H1 (cell line): ENCODE data around the gene NKD2. TPM values are rescaled to one million over a fixed set of nuclear protein-coding genes. Genes with fewer than 3 reads are reported as not detected.

ENCODE experiments used
- CTCF ChIA-PET: fragments of 300-600 bp; sonication (Branson Sonifier 250); formaldehyde crosslinking; loops from one replicate; lab custom pipeline; 2021; ENCODE audit not compliant: partially characterized antibody; lab: Charles Lee
- POLR2A ChIA-PET: fragments of 300-600 bp; sonication (Branson Sonifier 250); formaldehyde crosslinking; loops from one replicate; lab custom pipeline; 2021; ENCODE audit warnings: inconsistent platforms; ENCODE audit not compliant: partially characterized antibody; lab: Charles Lee
- DNase-seq, 2 experiments: peaks; one replicate each; pipeline versions ENCODE4 v3.0.0 to v3.0.0-alpha.2; 2010 to 2022; ENCODE audit warnings: low spot score in 2 of 2, low read depth in 1 of 2, mixed read lengths in 1 of 2
- FAIRE-seq: peaks from 2 replicates; lab custom pipeline; 2011; peaks lifted over from hg19 to GRCh38; lab: Jason Lieb, UNC
- H2AFZ ChIP-seq: 2 replicates; pipeline ENCODE4 v1.8.1; 2012; ENCODE audit warnings: low read length, inconsistent platforms
- H2AK5ac ChIP-seq: 2 replicates; pipeline ENCODE4 v1.6.1; 2013; ENCODE audit warnings: low read depth, low read length
- H2BK120ac ChIP-seq: replicated peaks from 2 replicates; pipeline ENCODE3; 2013; ENCODE audit warnings: low read depth, low read length, inconsistent platforms
- H2BK12ac ChIP-seq: 2 replicates; pipeline ENCODE4 v1.6.1; 2013; ENCODE audit warnings: low read depth, low read length
- H2BK15ac ChIP-seq: 2 replicates; pipeline ENCODE4 v1.6.1; 2013; ENCODE audit warnings: low read length
- H2BK20ac ChIP-seq: 2 replicates; pipeline ENCODE4 v1.6.1; 2013; ENCODE audit warnings: low read length
- H2BK5ac ChIP-seq: 2 replicates; pipeline ENCODE4 v1.6.1; 2013; ENCODE audit warnings: low read depth, low read length
- H3K14ac ChIP-seq: 2 replicates; pipeline ENCODE4 v1.6.1; 2013; ENCODE audit warnings: inconsistent platforms; ENCODE audit not compliant: insufficient read length
- H3K18ac ChIP-seq: 2 replicates; pipeline ENCODE4 v1.6.1; 2013; ENCODE audit warnings: low read length; ENCODE audit errors: extremely low read depth
- H3K23ac ChIP-seq: 2 replicates; pipeline ENCODE4 v1.6.1; 2013; ENCODE audit warnings: inconsistent platforms; ENCODE audit not compliant: insufficient read length
- H3K23me2 ChIP-seq: 2 replicates; pipeline ENCODE4 v1.6.1; 2013; ENCODE audit warnings: low read depth, low read length
- H3K27ac ChIP-seq: 2 replicates; pipeline ENCODE4 v1.6.1; 2011; ENCODE audit warnings: low read depth, low read length, inconsistent platforms
- H3K27me3 ChIP-seq, 4 experiments: replicated peaks in 1 of 4; 1 replicate in 1 of 4; 2 replicates in 3 of 4; pipeline versions ENCODE4 v1.6.1 to v1.8.1; 2011 to 2013; ENCODE audit warnings: low read length in 3 of 4, mild to moderate bottlenecking in 3 of 4, inconsistent platforms in 2 of 4, mixed read lengths in 2 of 4, moderate library complexity in 1 of 4; ENCODE audit not compliant: control insufficient read depth in 3 of 4, insufficient read depth in 3 of 4; ENCODE audit errors: extremely low read depth in 1 of 4
- H3K36me3 ChIP-seq, 4 experiments: 2 replicates each; pipeline versions ENCODE4 v1.6.1 to v1.8.1; 2011 to 2013; ENCODE audit warnings: mild to moderate bottlenecking in 4 of 4, low read length in 3 of 4, moderate library complexity in 2 of 4, control low read depth in 1 of 4, inconsistent platforms in 1 of 4; ENCODE audit not compliant: insufficient read depth in 4 of 4, control insufficient read depth in 2 of 4
- H3K4ac ChIP-seq: replicated peaks from 2 replicates; pipeline ENCODE3; 2013; ENCODE audit warnings: low read length, low read depth, mixed read lengths, inconsistent platforms; ENCODE audit not compliant: insufficient read length
- H3K4me1 ChIP-seq, 4 experiments: replicated peaks in 1 of 4; 1 replicate in 1 of 4; 2 replicates in 3 of 4; pipeline versions ENCODE4 v1.6.1 to v1.8.1; 2011 to 2013; ENCODE audit warnings: low read length in 3 of 4, inconsistent platforms in 2 of 4, mixed read lengths in 1 of 4; ENCODE audit not compliant: insufficient read depth in 4 of 4, control insufficient read depth in 3 of 4
- H3K4me2 ChIP-seq, 2 experiments: 2 replicates each; pipeline versions ENCODE4 v1.6.1 to v1.8.1; 2011 to 2013; ENCODE audit warnings: low read depth in 2 of 2, low read length in 2 of 2, control low read depth in 1 of 2, inconsistent platforms in 1 of 2, mild to moderate bottlenecking in 1 of 2; ENCODE audit not compliant: insufficient read depth in 1 of 2
- H3K4me3 ChIP-seq, 4 experiments: fragments of 200-600, 300-600 bp in 1 of 4; sonication (generic), shearing (Covaris generic), sonication (Bioruptor Twin) in 1 of 4; 2 replicates each; pipeline versions ENCODE4 v1.5.1 to v1.8.1; 2011 to 2016; ENCODE audit warnings: low read length in 4 of 4, low read depth in 3 of 4, control low read depth in 2 of 4, inconsistent platforms in 2 of 4, mild to moderate bottlenecking in 2 of 4, mixed read lengths in 1 of 4, moderate library complexity in 1 of 4; ENCODE audit not compliant: insufficient read depth in 2 of 4; ENCODE audit errors: extremely low read depth in 1 of 4
- H3K56ac ChIP-seq: replicated peaks from 2 replicates; pipeline ENCODE3; 2013; ENCODE audit warnings: low read depth, mild to moderate bottlenecking, mixed read lengths, low read length, inconsistent platforms; ENCODE audit not compliant: insufficient read length
- H3K79me1 ChIP-seq: 2 replicates; pipeline ENCODE4 v1.6.1; 2013; ENCODE audit warnings: low read depth, low read length, control low read depth
- H3K79me2 ChIP-seq, 2 experiments: 2 replicates each; pipeline versions ENCODE4 v1.6.1 to v1.8.1; 2012 to 2013; ENCODE audit warnings: low read length in 2 of 2, mild to moderate bottlenecking in 2 of 2, inconsistent platforms in 1 of 2; ENCODE audit not compliant: insufficient read depth in 2 of 2, control insufficient read depth in 1 of 2
- H3K9ac ChIP-seq, 4 experiments: replicated peaks in 1 of 4; 1 replicate in 1 of 4; 2 replicates in 3 of 4; pipeline versions ENCODE4 v1.6.1 to v1.8.1; 2011 to 2013; ENCODE audit warnings: low read depth in 3 of 4, low read length in 3 of 4, control low read depth in 2 of 4, mild to moderate bottlenecking in 2 of 4, moderate library complexity in 2 of 4, inconsistent platforms in 1 of 4; ENCODE audit errors: extremely low read depth in 1 of 4
- H3K9me3 ChIP-seq, 2 experiments: 2 replicates each; pipeline versions ENCODE4 v1.6.1 to v1.8.1; 2012 to 2013; ENCODE audit warnings: mild to moderate bottlenecking in 2 of 2, moderate library complexity in 2 of 2, control low read depth in 1 of 2, inconsistent platforms in 1 of 2, low read depth in 1 of 2, low read length in 1 of 2, mixed read lengths in 1 of 2; ENCODE audit not compliant: insufficient read depth in 2 of 2
- H4K20me1 ChIP-seq, 2 experiments: replicated peaks in 1 of 2; 2 replicates each; pipeline versions ENCODE3 to v1.8.1; 2011 to 2013; ENCODE audit warnings: inconsistent platforms in 2 of 2, low read length in 2 of 2, mild to moderate bottlenecking in 1 of 2; ENCODE audit not compliant: insufficient read depth in 2 of 2, control insufficient read depth in 1 of 2
- H4K5ac ChIP-seq: 2 replicates; pipeline ENCODE4 v1.6.1; 2013; ENCODE audit warnings: low read length, low read depth, mixed read lengths, inconsistent platforms; ENCODE audit not compliant: insufficient read length
- H4K8ac ChIP-seq: 2 replicates; pipeline ENCODE4 v1.8.0; 2013; ENCODE audit warnings: mild to moderate bottlenecking, moderate library complexity, low read length, inconsistent platforms; ENCODE audit not compliant: insufficient read depth; ENCODE audit errors: extremely low read depth
- H4K91ac ChIP-seq: replicated peaks from 2 replicates; pipeline ENCODE3; 2013; ENCODE audit warnings: low read length, mixed read lengths, inconsistent platforms; ENCODE audit not compliant: insufficient read length
- EP300 ChIP-seq, 2 experiments: IDR thresholded peaks; 1 replicate in 1 of 2; 2 replicates in 1 of 2; pipeline ENCODE4 v1.6.1; 2011 to 2012; ENCODE audit warnings: low read depth in 2 of 2, low read length in 2 of 2, mild to moderate bottlenecking in 2 of 2, borderline replicate concordance in 1 of 2, inconsistent platforms in 1 of 2, moderate library complexity in 1 of 2
- KDM1A ChIP-seq: fragments of 200-600, 300-600 bp; sonication (generic); IDR thresholded peaks from 2 replicates; pipeline ENCODE4 v1.7.1; 2016; ENCODE audit warnings: mild to moderate bottlenecking, low read length, borderline replicate concordance
- ZNF274 ChIP-seq: IDR thresholded peaks from 2 replicates; pipeline ENCODE4 v1.7.0; 2012; ENCODE audit warnings: low read length, borderline replicate concordance; ENCODE audit errors: extremely low read depth
- WGBS, 2 experiments: shearing (Covaris generic) in 1 of 2; methylation state at CpG; one replicate each; pipeline versions ENCODE4 v1.1.6 to v1.1.7; 2013 to 2015; ENCODE audit warnings: low lambda C conversion rate in 2 of 2, mixed read lengths in 2 of 2, inconsistent platforms in 1 of 2, low coverage in 1 of 2, missing lambda C conversion rate in 1 of 2; ENCODE audit not compliant: insufficient replicate concordance in 2 of 2, insufficient coverage in 1 of 2, insufficient read length in 1 of 2; ENCODE audit errors: extremely low coverage in 1 of 2, missing lambda C conversion rate in 1 of 2; 5-methylcytosine and 5-hydroxymethylcytosine counted together
- polyA plus RNA-seq, 7 experiments: library from polyadenylated mRNA; depleted of rRNA in 3 of 7; stranded (reverse) in 5 of 7; unstranded in 2 of 7; fragments of >200 nt in 5 of 7; fragments of 200-250 nt in 2 of 7; gene quantifications; 1 replicate in 5 of 7; 2 replicates in 1 of 7; 4 replicates in 1 of 7; pipeline versions ENCODE4 v1.2.1 to v1.2.3, GENCODE V29; 2011 to 2013; ENCODE audit warnings: missing spikeins in 2 of 7, mixed read lengths in 2 of 7
- total RNA-seq: library from RNA; stranded (reverse); fragmentation: NEBNext Ultra II Directional; extraction: Animal tissue kit (Norgen Biotek cat#: 25700); gene quantifications from 2 replicates; pipeline ENCODE4 v1.2.1, GENCODE V29; 2021

NKD2 gene
- total and polyA plus RNA-seq, 2 of the 8 experiments (the other 6 are each of a cell fraction or from before 2014, with no cell fraction given): 5.5 to 7.9 TPM

DNA sequence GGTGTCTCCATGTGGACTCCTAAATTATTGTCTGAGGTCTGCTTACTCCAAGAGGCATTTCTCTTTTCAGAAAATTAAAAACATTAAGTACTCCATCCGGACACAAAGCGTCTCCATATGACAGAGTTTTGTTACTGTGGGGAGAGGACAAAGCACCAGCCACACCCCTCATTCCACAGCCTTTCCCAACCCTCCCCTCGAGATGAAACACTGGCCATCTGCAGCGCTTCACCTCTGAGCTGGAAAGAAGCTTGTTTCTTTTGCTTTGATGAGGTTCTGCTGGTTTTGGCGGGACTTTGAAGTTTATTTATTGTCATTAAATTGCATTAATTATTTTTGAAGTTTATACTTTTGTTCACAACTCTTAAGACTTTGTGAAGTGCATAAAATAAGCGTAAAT is 27.6 kb upstream of the NKD2 start:
- no peaks in the 10 kb centered on the region for H3K36me3 ChIP-seq
- H3K23me2 ChIP-seq: peaks cover 4% of the 10 kb centered on the region; the same call in 1 of the 2 replicates
- H3K18ac ChIP-seq: no peak overlapping the region
- no peak overlapping the region for H3K9ac ChIP-seq
- H3K9me3 ChIP-seq: no peaks in the 10 kb centered on the region
- H3K14ac ChIP-seq: no peak overlapping the region
- no peak overlapping the region for H2AFZ ChIP-seq
- peaks cover 0 to 4% (median under 1%) of the 10 kb centered on the region in 4 experiments; a peak in 4 of 7 replicates for H3K4me1 ChIP-seq
- H3K56ac ChIP-seq: no peak overlapping the region
- H4K91ac ChIP-seq: no peak overlapping the region
- H2AK5ac ChIP-seq: no peak overlapping the region
- TF ChIP-seq EP300 (IDR thresholded peaks at IDR 0.05; ENCODE audit: borderline replicate concordance in 1 of 2, low read depth in 2 of 2, low read length in 2 of 2) (no peak), ZNF274 (no peak), KDM1A (no peak)
- no peak overlapping the region for H3K4me3 ChIP-seq
- H3K23ac ChIP-seq: no peak overlapping the region
- H3K27ac ChIP-seq: no peak overlapping the region
- no peaks in the 10 kb centered on the region for H3K27me3 ChIP-seq
- no peak overlapping the region for H2BK15ac ChIP-seq
- H2BK12ac ChIP-seq: no peak overlapping the region
- H2BK20ac ChIP-seq: no peak overlapping the region
- no peaks in the 10 kb centered on the region; the same call in 1 of the 2 replicates for H3K79me1 ChIP-seq
- no peak for FAIRE-seq
- H3K4me2 ChIP-seq: no peak overlapping the region
- no peak overlapping the region for H4K5ac ChIP-seq
- H4K20me1 ChIP-seq: peaks cover 0 to 4% of the 10 kb centered on the region in 2 experiments
- DNase-seq: no peak
- CTCF ChIA-PET: interaction anchor here (0.9 to 5.0 kb wide), 13 partner anchors 9 to 194 kb away, joined by 3 to 39 read pairs (median 5); partner anchors contain the start of gene NKD2
- WGBS, 2 experiments: 85% methylated on average over 6 of the region's 6 CpGs; no CpG with 5 or more reads in 1 of the 2 experiments
- no peak overlapping the region for H4K8ac ChIP-seq
- H2BK120ac ChIP-seq: no peak overlapping the region
- H3K79me2 ChIP-seq: no peaks in the 10 kb centered on the region
- H2BK5ac ChIP-seq: no peak overlapping the region
- POLR2A ChIA-PET: interaction anchor here (1.5 kb wide), 1 partner anchor 10 kb away, joined by 3 read pairs; no protein-coding TSS in a partner anchor
- no peak overlapping the region for H3K4ac ChIP-seq
